GM12872 (cell line): ENCODE data around the gene CBFA2T3.

Source experiments
- TF ChIP-seq, protein P1 (sequence below): IDR thresholded peaks from 3 replicates; pipeline ENCODE4 v1.5.1; 2011; ENCODE audit warnings: low read depth, mild to moderate bottlenecking, low read length, moderate library complexity; ENCODE audit not compliant: insufficient read depth

Gene CBFA2T3

DNA sequence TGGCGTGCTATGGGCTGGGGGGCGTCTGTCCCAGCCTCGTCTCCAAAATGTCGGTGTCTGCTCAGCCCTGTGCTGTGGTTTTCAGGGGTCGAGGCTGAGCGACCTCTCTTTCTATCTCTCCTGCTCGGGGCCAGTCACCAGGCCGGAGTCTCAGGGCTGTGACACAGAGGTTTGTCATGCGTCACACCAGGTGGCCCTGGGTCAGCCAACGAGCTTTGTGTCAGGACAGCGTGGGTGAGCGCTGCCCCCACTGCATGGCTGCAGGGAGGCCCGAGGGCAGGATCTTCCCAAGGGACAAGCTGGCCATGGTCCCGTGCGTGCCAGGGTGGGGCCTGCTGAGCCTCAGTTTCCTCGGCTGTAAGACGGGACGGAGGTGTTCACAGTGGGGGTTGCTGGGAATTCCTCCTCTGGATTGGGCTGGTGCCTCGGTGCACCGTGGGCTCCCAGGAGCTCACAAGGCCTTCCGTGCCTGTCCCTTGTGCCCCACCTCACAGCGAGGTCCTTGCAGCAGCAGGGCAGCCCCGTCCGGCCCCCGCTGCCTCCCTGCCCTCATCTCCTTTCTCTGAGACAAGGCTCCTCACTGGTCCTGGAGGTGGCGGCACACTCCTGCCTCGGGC lies 50.5 kb downstream of the CBFA2T3 start:
- TF ChIP-seq, protein P1, sequence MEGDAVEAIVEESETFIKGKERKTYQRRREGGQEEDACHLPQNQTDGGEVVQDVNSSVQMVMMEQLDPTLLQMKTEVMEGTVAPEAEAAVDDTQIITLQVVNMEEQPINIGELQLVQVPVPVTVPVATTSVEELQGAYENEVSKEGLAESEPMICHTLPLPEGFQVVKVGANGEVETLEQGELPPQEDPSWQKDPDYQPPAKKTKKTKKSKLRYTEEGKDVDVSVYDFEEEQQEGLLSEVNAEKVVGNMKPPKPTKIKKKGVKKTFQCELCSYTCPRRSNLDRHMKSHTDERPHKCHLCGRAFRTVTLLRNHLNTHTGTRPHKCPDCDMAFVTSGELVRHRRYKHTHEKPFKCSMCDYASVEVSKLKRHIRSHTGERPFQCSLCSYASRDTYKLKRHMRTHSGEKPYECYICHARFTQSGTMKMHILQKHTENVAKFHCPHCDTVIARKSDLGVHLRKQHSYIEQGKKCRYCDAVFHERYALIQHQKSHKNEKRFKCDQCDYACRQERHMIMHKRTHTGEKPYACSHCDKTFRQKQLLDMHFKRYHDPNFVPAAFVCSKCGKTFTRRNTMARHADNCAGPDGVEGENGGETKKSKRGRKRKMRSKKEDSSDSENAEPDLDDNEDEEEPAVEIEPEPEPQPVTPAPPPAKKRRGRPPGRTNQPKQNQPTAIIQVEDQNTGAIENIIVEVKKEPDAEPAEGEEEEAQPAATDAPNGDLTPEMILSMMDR: no peak

DNA sequence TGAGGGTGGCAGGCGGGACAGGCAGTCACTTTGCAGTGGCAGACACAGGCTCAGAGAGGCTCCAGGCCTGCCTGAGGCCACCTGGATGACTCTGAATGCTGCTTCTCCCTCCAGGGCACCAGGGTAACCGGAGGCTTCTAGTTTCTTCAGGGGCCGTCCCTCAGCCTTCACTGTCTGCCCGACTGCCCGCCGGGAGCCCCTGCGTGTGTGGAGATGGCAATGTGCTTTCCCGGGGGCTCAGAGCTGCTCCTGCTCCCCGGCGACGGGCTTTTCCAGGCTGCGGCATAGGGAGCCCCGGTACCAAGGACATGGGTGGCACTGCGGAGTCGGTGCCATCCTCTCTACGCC lies 51.5 kb downstream of the CBFA2T3 start:
- TF ChIP-seq, protein P1: no peak

GRCh38 chr16:88924834-88925539 lies 52.0 kb downstream of the CBFA2T3 start:
- TF ChIP-seq, protein P1: peak; percentile 56

DNA sequence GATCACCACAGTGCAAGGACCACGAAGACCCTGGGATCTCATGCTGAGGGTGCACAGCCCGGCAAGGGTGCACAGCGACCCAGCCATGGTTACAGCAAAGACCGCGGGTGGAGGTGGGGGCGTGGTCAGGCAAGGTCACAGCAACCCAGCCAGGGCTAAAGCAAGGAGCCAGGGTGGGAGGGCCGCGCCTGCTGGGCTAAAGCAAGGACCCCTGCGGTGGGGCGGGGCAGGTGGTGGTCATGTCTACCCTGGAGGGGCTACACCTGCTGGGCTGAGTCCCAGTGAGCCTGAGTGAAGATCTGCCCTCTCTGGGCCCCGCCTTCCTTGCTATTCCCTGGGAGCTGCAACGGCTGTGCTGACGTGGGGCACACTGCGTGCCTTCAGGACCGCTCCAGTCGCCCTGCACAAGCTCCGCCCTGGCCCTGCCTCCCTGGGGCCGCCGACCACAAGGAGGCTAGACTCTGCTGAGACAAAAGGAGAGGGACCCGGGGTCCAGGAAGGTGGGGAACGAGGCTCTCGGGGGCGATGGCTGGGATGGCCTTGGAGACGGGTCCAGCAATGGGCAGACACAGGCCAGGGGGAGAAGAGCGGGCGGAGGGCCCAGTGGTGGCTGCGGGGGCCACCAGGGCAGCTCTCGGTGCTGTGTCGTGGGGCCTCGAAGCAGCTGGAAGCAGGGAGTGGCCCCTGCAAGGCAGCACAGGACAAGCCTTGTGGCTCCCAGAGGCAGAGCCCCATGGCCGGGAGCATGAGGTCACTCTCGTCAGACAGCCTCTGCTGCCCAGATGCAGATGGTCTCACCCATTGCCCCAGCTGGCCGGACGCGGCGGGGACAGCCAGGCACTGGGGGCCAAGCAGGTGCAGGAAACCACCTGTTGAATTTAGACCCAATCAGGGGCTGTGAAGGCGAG lies 52.8 kb downstream of the CBFA2T3 start:
- TF ChIP-seq, protein P1: no peak

GRCh38 chr16:88923450-88923849 lies 53.6 kb downstream of the CBFA2T3 start:
- TF ChIP-seq, protein P1: no peak

GRCh38 chr16:88922826-88923410 lies 54.1 kb downstream of the CBFA2T3 start:
- TF ChIP-seq, protein P1: no peak

DNA sequence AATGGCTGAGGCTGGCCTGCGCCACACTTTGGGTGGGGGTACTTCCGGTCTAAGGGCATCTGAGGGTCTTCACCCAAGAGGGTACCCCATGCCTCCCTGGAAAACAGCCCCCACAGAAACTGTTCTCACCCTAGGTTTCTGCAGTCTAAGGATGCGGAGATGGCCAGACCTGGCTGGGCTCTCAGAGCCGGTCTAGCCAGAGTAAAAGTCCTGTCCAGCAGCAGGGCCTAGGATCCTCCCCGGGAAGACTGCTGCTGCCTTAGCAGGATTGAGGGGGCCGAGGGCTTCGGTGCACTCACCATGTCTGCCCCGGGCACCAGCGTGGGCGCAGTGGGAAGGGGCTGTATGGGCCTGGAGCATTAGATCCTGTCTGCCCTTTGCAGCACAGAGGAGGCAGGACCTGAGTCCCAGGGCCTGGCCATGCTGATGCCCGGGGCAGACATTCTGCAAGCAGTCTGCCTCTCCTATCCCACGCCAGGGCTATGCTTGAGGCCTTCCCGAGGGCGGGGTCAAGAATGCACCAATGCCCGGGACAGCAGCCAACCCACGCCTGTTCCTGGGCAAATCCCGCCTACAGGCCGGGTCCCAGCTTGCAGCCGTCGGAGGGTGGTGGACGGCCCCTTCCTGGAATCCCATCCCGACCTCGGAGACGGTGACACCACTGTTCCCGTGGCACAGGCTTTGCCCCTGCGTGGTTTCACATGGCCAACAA lies 54.7 kb downstream of the CBFA2T3 start:
- TF ChIP-seq, protein P1: no peak
